Measurements from ENCODE around the gene MED12L. TPM values are rescaled to one million over a fixed set of nuclear protein-coding genes. Genes with fewer than 3 reads are reported as not detected.

Gene MED12L
- total and polyA plus RNA-seq, 9 of the 15 experiments (the other 6 are each of a cell fraction or from before 2014, with no cell fraction given), result not detected

DNA sequence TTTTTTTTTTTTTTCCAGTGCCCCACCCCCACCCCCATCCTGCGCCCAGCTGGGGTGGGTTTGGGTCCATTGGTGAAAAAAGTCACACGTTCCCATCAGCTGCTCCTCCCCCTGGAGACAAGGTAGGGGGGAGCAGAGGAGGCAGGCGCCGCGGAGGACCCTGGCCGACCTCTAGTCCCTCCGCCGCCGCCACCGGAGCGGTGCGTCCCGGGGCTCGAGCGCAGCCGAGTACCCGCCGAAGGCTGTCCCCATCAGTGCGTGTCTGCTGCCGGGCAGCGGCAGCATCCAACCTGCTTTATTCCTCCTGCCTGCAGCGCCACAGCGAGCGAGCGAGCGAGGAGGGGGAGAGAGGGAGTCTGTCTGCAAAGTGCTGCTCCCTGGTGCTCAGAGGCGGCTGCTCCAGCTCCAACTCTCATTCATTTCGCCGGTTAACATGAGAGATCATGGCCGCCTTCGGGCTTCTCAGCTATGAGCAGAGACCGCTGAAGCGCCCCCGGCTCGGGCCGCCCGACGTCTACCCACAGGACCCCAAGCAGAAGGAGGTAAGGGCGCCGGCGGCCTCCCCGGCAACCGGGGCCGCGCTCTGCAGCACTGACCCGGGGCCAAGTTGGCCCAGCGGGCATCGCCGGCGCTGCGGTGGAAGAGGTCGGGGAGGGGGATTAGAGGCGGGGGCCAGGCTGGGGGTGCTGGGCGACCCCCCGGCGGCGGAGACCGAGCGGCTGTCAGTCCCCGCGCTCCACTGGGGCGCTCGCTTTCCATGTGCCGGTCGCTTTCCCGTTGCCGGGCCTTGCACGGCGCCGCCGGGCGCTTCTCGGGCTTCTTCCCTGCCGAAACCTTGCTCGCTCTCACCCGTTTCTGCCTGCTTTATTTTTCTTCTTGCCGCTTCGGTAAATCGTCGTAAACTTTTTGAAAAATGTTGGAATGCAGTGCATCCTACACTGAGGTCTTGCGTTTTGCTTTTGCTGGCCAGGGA lies 1.3 kb downstream of the MED12L start:
- DNase-seq (ENCODE audit: extremely low read depth in 1 of 4, low spot score in 3 of 4) (peak in 2 of 4 experiments; percentile 18 to 21), ATAC-seq (peak; percentile 83), FAIRE-seq (no peak)
- no peak for TF ChIP-seq STAT5B (CRISPR knock-in tag; IDR thresholded peaks at IDR 0.05)
- no peak for TF ChIP-seq FOXJ3 (CRISPR knock-in tag; IDR thresholded peaks at IDR 0.05)
- no peak for TF ChIP-seq SP2 (IDR thresholded peaks at IDR 0.05; ENCODE audit: extremely low read depth, low read depth, low read length, poor library complexity, severe bottlenecking)
- TF ChIP-seq, protein P1, sequence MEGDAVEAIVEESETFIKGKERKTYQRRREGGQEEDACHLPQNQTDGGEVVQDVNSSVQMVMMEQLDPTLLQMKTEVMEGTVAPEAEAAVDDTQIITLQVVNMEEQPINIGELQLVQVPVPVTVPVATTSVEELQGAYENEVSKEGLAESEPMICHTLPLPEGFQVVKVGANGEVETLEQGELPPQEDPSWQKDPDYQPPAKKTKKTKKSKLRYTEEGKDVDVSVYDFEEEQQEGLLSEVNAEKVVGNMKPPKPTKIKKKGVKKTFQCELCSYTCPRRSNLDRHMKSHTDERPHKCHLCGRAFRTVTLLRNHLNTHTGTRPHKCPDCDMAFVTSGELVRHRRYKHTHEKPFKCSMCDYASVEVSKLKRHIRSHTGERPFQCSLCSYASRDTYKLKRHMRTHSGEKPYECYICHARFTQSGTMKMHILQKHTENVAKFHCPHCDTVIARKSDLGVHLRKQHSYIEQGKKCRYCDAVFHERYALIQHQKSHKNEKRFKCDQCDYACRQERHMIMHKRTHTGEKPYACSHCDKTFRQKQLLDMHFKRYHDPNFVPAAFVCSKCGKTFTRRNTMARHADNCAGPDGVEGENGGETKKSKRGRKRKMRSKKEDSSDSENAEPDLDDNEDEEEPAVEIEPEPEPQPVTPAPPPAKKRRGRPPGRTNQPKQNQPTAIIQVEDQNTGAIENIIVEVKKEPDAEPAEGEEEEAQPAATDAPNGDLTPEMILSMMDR (IDR thresholded peaks at IDR 0.05 in 2 of 3, conservative IDR thresholded peaks at IDR 0.05 in 1 of 3; ENCODE audit: insufficient read depth in 2 of 3, low read depth in 1 of 3, low read length in 3 of 3), result peak; percentile 11 to 45 (median 19); a peak in 3 of 6 replicates
- 0 out of 4 replicates have a peak, but pooled peaks of 1 of the 2 experiments have one; percentile 20 for TF ChIP-seq RAD21 (CRISPR knock-in tag; conservative IDR thresholded peaks at IDR 0.05 in 1 of 2, IDR thresholded peaks at IDR 0.05 in 1 of 2)
- no peaks in the 10 kb centered on the region for H3K9me3 ChIP-seq (replicated peaks; ENCODE audit: control insufficient read depth, insufficient read depth, low read depth, low read length)
- CTCF ChIA-PET (ENCODE audit: low intra/inter-chr PET ratio), result no interaction called here
- no peak overlapping the region for H3K4me3 ChIP-seq
- POLR2A ChIA-PET, result no interaction called here
- no peaks in the 10 kb centered on the region for H3K79me2 ChIP-seq (ENCODE audit: control insufficient read depth, insufficient read depth, low read length)
- H2AFZ ChIP-seq (ENCODE audit: low read depth, low read length), result no peak overlapping the region
- WGBS (ENCODE audit: insufficient coverage, low coverage, missing lambda C conversion rate), result 24% methylated on average over 49 of the region's 81 CpGs
- peaks cover 0 to 20% of the 10 kb centered on the region in 2 experiments; a peak in 2 of 5 replicates for H3K4me1 ChIP-seq (replicated peaks in 1 of 2; ENCODE audit: control insufficient read depth in 2 of 2, insufficient read depth in 2 of 2, low read length in 2 of 2)
- no peaks in the 10 kb centered on the region for H3K9me1 ChIP-seq (ENCODE audit: control insufficient read depth, insufficient read depth, low read length)
- H3K27me3 ChIP-seq (ENCODE audit: control insufficient read depth in 2 of 2, insufficient read depth in 2 of 2, low read length in 2 of 2), result peaks cover 7 to 28% of the 10 kb centered on the region in 2 experiments; a peak in 3 of 5 replicates
- H4K20me1 ChIP-seq (replicated peaks; ENCODE audit: control insufficient read depth, insufficient read depth, low read length), result no peaks in the 10 kb centered on the region
- no peak overlapping the region for H3K4me2 ChIP-seq (ENCODE audit: insufficient read depth, low read length)
- in situ Hi-C loops (cut with MboI), result no loop called here
- no peaks in the 10 kb centered on the region for H3K36me3 ChIP-seq (ENCODE audit: control insufficient read depth, insufficient read depth, low read length)
- intact Hi-C loops (cut with micrococcal nuclease), result no loop called here
- no peak overlapping the region for H3K27ac ChIP-seq (ENCODE audit: extremely low read depth, low read depth, low read length)
- BruUV-seq (replicated peaks), result no TSS peak
- H3K9ac ChIP-seq (ENCODE audit: insufficient read depth in 1 of 2, low read depth in 2 of 2, low read length in 2 of 2), result no peak overlapping the region

All from K562 (cell line).